Thoracic aorta (tissue), 2 donors: Measurements from ENCODE around the gene AGBL3. TPM values are rescaled to one million over a fixed set of nuclear protein-coding genes. Genes with fewer than 3 reads are reported as not detected.

ENCODE experiments used
- ATAC-seq: fragments of 150-250 bp; one replicate; pipeline ENCODE4 v1.8.0; 2017; ENCODE audit warnings: low read depth; ENCODE audit not compliant: insufficient number of reproducible peaks, low FRiP score
- DNase-seq: peaks from one replicate; pipeline ENCODE4 v3.0.0-alpha.2; 2020; ENCODE audit warnings: low spot score
- H3K27ac ChIP-seq, 2 donors: fragments of 200-600 bp; sonication (generic); 1 replicate in 1 of 2; 2 replicates in 1 of 2; pipeline ENCODE4 v1.5.1; 2016; ENCODE audit warnings: mild to moderate bottlenecking in 2 of 2, moderate library complexity in 2 of 2
- H3K27me3 ChIP-seq: fragments of 200-600 bp; sonication (generic); replicated peaks from 2 replicates; pipeline ENCODE4 v1.6.0; 2016; ENCODE audit warnings: mild to moderate bottlenecking; ENCODE audit not compliant: insufficient read depth
- H3K36me3 ChIP-seq: fragments of 200-600 bp; sonication (generic); one replicate; pipeline ENCODE4 v1.5.1; 2016
- H3K4me1 ChIP-seq, 2 donors: fragments of 200-600 bp; sonication (generic); 1 replicate in 1 of 2; 2 replicates in 1 of 2; pipeline versions ENCODE4 v1.5.1 to v1.6.0; 2016; ENCODE audit warnings: low read depth in 2 of 2, mild to moderate bottlenecking in 1 of 2; ENCODE audit not compliant: control insufficient read depth in 1 of 2
- H3K4me3 ChIP-seq: fragments of 200-600 bp; sonication (generic); 2 replicates; pipeline ENCODE4 v1.5.1; 2016; ENCODE audit warnings: mild to moderate bottlenecking
- H3K9me3 ChIP-seq: fragments of 200-600 bp; sonication (generic); 2 replicates; pipeline ENCODE4 v1.5.1; 2016
- CTCF ChIP-seq: fragments of 200-600 bp; sonication (generic); IDR thresholded peaks from one replicate; pipeline ENCODE4 v1.5.1; 2019; ENCODE audit warnings: antibody characterized with exemption
- total RNA-seq, 2 donors: library from RNA; depleted of rRNA; stranded (reverse); fragments of >200 nt; gene quantifications; one replicate each; pipeline versions ENCODE4 v1.1.0 to v1.2.3, GENCODE V29; 2016

AGBL3 gene
- total RNA-seq, 2 donors from 2014 or later: 0.28 to 0.54 TPM

- no peak for ATAC-seq
- H3K27me3 ChIP-seq: no peaks in the 10 kb centered on the region
- no peaks in the 10 kb centered on the region for H3K9me3 ChIP-seq
- no peak for TF ChIP-seq CTCF
- no peak for DNase-seq
- no peak overlapping the region for H3K27ac ChIP-seq
- no peak overlapping the region for H3K4me3 ChIP-seq
- peaks cover 23 to 65% of the 10 kb centered on the region in 2 donors for H3K4me1 ChIP-seq
- H3K36me3 ChIP-seq: peaks cover 21% of the 10 kb centered on the region
Observed at GRCh38 chr7:135165862-135166261, 179.6 kb downstream of the AGBL3 start.

- Histone ChIP-seq H3K4me1 (peaks cover 21 to 60% of the 10 kb centered on the region in 2 donors), H3K27ac (no peak overlapping the region), H3K4me3 (no peak overlapping the region), H3K9me3 (no peaks in the 10 kb centered on the region), H3K36me3 (peaks cover 21% of the 10 kb centered on the region), H3K27me3 (no peaks in the 10 kb centered on the region)
- TF ChIP-seq CTCF: no peak
- no peak for DNase-seq
- no peak for ATAC-seq
Observed at GRCh38 chr7:135166338-135166990, 180.2 kb downstream of the AGBL3 start.

GRCh38 chr7:135167365-135167917 lies 181.1 kb downstream of the AGBL3 start:
- Histone ChIP-seq H3K9me3 (no peaks in the 10 kb centered on the region), H3K27me3 (no peaks in the 10 kb centered on the region), H3K4me1 (peaks cover 22 to 65% of the 10 kb centered on the region in 2 donors), H3K4me3 (no peak overlapping the region), H3K27ac (peak overlapping the region; percentile 12 to 47), H3K36me3 (peaks cover 21% of the 10 kb centered on the region)
- no peak for DNase-seq
- ATAC-seq: no peak
- TF ChIP-seq CTCF: no peak

- no peaks in the 10 kb centered on the region for H3K9me3 ChIP-seq
- no peak for ATAC-seq
- H3K4me1 ChIP-seq: peaks cover 22 to 65% of the 10 kb centered on the region in 2 donors
- no peak for TF ChIP-seq CTCF
- peak overlapping the region; percentile 12 to 47 for H3K27ac ChIP-seq
- H3K27me3 ChIP-seq: no peaks in the 10 kb centered on the region
- DNase-seq: no peak
- no peak overlapping the region for H3K4me3 ChIP-seq
- peaks cover 21% of the 10 kb centered on the region for H3K36me3 ChIP-seq
Observed at GRCh38 chr7:135168001-135168400, 181.7 kb downstream of the AGBL3 start.

GRCh38 chr7:135168489-135169140 lies 182.3 kb downstream of the AGBL3 start:
- Histone ChIP-seq H3K27me3 (no peaks in the 10 kb centered on the region), H3K36me3 (peaks cover 21% of the 10 kb centered on the region), H3K9me3 (no peaks in the 10 kb centered on the region), H3K4me1 (peaks cover 22 to 65% of the 10 kb centered on the region in 2 donors), H3K4me3 (no peak overlapping the region), H3K27ac (peak overlapping the region; percentile 19 to 94)
- ATAC-seq (no peak), DNase-seq (no peak)
- TF ChIP-seq CTCF: no peak
